ENCODE measurements around the gene RPS6KA5.
"Not testable (repeated sequence)": the region's sequence is repeated elsewhere in the genome, so short reads cannot be mapped to it uniquely, and the experiment has no call there.

The RPS6KA5 gene

DNA sequence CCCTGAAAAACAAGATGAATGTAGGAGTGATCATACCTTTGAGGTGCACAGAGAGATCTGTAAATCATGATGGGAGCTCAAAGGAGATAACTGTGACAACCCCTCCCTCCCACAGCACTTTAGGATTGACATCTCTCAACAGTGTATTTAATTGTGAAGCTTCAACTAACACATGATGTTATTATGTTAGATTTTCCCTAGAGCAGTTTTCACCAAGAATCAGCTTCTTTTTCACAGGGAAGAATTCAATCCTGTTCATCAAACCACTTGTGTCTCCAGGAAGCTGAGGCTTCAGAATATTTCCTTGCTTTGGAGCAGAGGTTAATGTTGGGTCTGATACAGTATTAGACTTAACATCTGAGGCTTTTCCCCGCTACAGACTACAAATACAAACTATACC is 11.8 kb downstream of the RPS6KA5 start:
- H3K4me1 Mint-ChIP-seq = peaks cover 47% of the 10 kb centered on the region
- no peaks in the 10 kb centered on the region for H3K27me3 Mint-ChIP-seq
- no peaks in the 10 kb centered on the region for H3K9me3 Mint-ChIP-seq
- no peak overlapping the region for H3K4me3 Mint-ChIP-seq
- ATAC-seq (no peak), DNase-seq (no peak)
- no peak overlapping the region for H3K27ac Mint-ChIP-seq

DNA sequence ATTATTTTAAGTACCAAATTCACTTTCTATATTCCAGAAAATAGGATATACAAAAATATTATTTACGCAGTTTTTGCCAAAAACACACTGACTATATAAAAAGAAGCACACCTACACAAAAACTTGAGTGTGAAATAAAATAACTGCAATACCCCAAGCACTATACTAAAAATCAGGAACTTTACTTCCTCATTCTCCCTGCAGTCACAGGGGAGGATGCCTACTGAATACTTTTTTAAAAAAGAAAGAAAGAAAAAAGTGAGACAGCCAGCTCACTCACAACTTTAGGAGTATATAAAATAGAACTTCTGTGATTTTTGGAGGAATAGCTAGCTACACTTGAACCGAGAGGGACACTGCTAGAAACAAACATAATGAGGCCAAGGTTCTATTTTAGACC is 12.2 kb downstream of the RPS6KA5 start:
- Mint-ChIP-seq H3K27me3 (no peaks in the 10 kb centered on the region), H3K4me1 (peaks cover 45% of the 10 kb centered on the region), H3K9me3 (no peaks in the 10 kb centered on the region), H3K4me3 (no peak overlapping the region), H3K27ac (no peak overlapping the region)
- no peak for ATAC-seq
- no peak for DNase-seq

DNA sequence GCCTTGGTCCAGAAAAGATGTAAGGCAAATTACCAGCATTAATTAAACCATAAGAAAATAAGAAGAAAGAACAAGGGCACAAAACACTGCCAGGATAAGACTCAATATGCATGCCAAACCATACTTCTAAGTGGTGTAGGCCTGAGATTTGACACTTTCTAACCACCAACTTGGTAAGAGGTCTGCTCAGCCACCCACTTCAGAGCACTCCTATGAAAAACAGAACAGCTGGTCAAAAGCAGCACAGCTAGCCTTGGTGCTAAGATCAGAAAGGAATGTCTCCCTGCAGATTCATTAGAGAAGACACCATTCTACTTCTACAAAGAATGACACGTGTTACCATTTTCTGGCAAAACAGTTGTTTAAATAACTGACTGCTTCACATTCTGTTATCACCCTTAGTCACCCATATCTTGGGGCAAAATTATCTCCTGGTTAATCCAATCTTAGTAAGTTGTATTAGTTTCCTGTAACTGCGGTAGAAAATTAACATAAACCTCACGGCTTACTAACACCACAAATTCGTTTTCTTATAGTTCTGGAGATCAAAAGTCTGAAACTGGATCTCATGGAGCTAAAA is 13.2 kb downstream of the RPS6KA5 start:
- peak in 1 of 2 donors; percentile 23 for DNase-seq
- peak; percentile 95 for ATAC-seq
- Mint-ChIP-seq H3K27me3 (no peaks in the 10 kb centered on the region), H3K4me1 (peaks cover 49% of the 10 kb centered on the region), H3K4me3 (peak overlapping the region in 1 of 2 donors; percentile 39), H3K27ac (no peak overlapping the region), H3K9me3 (no peaks in the 10 kb centered on the region)

DNA sequence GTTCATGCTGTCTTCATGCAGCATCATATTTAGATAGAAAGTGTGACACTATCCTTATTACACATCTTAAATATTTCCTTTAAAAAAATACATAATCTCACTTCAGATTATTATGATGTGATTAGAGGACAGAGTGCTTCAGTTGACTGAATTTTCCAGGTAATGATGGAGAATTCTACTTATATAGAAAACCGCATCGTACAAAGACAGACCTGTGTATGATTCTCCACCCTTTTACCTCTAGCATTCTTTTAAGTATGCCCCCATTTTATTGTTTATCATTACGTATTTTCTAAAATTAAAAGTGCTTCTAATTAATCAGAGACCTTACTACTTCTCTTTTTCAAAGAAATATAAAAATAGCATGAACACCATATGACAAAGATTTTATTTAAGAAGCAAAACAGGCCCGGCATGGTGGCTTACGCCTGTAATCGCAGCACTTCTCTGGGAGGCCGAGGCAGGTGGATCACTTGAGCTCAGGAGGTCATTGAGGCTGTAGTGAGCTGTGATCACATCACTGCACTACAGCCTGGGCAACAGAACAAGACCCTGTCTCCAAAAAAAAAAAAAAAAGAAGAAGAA is 13.9 kb downstream of the RPS6KA5 start:
- Mint-ChIP-seq H3K9me3 (no peaks in the 10 kb centered on the region), H3K4me1 (peaks cover 49% of the 10 kb centered on the region), H3K27ac (no peak overlapping the region), H3K27me3 (no peaks in the 10 kb centered on the region), H3K4me3 (no peak overlapping the region)
- ATAC-seq (no peak), DNase-seq (no peak)

DNA sequence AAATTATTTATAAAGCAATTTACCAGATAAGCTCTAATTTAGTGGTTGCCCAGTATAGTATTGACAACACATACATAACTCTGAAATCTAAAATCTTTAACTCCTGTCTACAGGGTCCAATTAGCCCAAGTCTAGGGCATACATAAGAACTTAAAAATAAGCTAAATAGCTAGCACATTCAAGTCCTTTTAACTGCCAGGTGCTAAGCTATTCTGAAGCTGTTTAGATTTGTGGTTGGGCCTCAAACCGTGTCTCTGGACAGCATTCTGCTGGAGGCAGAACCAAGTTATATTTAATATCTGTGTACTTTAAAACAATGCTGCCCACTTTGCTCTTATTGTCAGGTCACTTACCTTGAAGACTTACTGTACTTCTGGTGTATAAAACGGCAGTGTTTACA is 19.0 kb downstream of the RPS6KA5 start:
- DNase-seq = no peak
- no peaks in the 10 kb centered on the region for H3K27me3 Mint-ChIP-seq
- H3K9me3 Mint-ChIP-seq = peaks cover 0 to 4% of the 10 kb centered on the region in 2 donors
- no peak overlapping the region for H3K27ac Mint-ChIP-seq
- no peak overlapping the region for H3K4me3 Mint-ChIP-seq
- no peak for ATAC-seq
- peaks cover 46% of the 10 kb centered on the region for H3K4me1 Mint-ChIP-seq

DNA sequence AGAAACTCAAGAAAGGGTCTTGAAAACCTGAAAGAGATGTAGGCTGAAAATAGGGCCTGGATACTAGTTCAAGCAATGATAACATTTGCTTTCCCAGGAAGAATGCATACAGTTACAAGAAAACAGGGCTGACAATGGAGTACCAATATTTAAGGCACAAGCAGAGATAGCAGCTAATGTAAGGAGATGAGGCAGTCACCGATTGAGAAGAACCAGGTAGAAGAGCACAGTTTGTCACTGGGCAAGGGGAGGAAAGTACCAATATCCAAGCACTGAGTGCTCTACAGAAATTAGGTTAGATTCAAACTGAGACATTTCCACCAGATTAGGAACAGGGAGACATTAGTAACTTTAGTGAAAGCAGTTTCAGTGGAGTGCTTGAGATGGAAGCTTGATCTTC is 19.9 kb downstream of the RPS6KA5 start:
- ATAC-seq = no peak
- DNase-seq = no peak
- H3K27me3 Mint-ChIP-seq = no peaks in the 10 kb centered on the region
- peaks cover 49% of the 10 kb centered on the region for H3K4me1 Mint-ChIP-seq
- H3K4me3 Mint-ChIP-seq = no peak overlapping the region
- peaks cover 0 to 4% of the 10 kb centered on the region in 2 donors for H3K9me3 Mint-ChIP-seq
- H3K27ac Mint-ChIP-seq = no peak overlapping the region

DNA sequence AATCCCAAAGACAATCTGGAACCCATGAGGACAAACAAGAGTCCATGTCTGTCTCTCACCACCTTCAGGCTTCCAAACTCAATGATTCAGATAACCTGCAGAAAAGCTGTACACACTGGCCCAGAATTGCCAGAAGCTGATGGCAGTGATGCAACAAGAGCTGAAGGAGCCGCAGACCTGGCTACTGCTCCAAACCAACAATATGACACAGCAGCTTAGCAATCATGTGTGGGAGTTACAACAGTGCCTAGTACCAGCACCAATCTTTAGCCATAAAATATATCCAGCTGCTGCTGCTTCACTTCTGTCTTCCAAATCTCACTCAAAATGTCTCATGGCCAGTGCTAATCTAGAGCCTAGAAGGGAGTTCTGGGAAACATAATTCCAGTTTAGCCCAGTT is 22.0 kb downstream of the RPS6KA5 start:
- H3K27ac Mint-ChIP-seq = no peak overlapping the region
- no peaks in the 10 kb centered on the region for H3K27me3 Mint-ChIP-seq
- DNase-seq (no peak), ATAC-seq (peak; percentile 62)
- peaks cover 55% of the 10 kb centered on the region for H3K4me1 Mint-ChIP-seq
- peaks cover 0 to 4% of the 10 kb centered on the region in 2 donors for H3K9me3 Mint-ChIP-seq
- H3K4me3 Mint-ChIP-seq = no peak overlapping the region

DNA sequence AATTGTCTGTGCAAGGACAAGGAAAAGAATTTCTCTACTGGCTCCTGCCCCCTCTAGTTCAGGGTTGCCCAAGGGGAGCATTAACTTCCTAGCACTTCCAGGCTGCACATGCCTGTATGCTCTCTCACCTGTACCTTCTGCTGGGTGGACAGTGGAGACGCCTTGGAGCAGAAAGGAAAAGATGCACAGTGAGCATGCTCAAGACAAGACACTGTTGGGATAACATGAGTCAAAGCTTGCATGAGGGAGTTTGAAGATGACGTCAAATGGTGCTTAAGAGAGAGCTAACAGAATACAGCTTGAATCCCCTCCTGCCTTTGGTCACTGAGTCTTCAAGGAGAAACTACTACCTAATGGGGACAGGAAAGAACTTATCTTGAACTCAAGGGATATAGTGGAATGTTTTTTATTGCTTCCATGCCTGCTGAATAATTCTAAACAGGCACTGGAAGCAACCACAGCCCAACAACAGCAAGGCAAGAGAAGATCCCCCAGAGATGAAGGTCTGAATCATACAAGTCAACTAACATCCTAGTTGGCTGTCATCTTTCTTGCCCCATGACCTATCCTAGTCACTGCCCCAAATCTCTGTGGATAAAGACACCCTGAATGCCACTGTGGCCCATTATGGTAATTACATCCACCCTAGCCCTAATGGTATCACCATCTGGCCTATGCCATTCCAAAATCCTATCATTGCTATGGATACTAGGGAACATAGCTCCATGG is 23.5 kb downstream of the RPS6KA5 start:
- ATAC-seq = peak; percentile 44
- DNase-seq = no peak
- Mint-ChIP-seq H3K27ac (no peak overlapping the region), H3K9me3 (peaks cover 0 to 4% of the 10 kb centered on the region in 2 donors), H3K27me3 (no peaks in the 10 kb centered on the region), H3K4me1 (peaks cover 55% of the 10 kb centered on the region), H3K4me3 (no peak overlapping the region)

DNA sequence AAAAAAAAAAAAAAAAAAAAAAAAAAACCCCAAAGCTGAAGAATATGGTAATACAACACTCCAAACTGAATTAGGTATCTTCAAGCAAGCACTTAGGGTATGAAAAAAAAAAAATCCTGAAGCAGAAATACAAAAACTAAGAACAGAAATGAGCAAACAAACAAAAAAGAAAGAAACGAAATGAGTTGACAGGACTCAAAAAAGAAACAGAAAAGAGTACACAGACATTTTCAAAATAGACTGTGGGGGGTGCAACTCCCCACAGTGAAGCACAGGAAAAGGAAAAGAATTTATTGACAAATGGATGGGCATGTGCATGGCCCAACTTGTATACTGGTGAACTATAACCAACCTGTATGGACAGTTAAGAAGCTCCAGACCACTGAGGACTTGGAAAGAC is 24.6 kb downstream of the RPS6KA5 start:
- H3K27ac Mint-ChIP-seq = peak overlapping the region in 1 of 2 donors; percentile 62
- no peak for DNase-seq
- peak overlapping the region in 1 of 2 donors; percentile 41 for H3K4me3 Mint-ChIP-seq
- H3K4me1 Mint-ChIP-seq = peaks cover 64% of the 10 kb centered on the region
- H3K9me3 Mint-ChIP-seq = peaks cover 0 to 4% of the 10 kb centered on the region in 2 donors
- no peaks in the 10 kb centered on the region for H3K27me3 Mint-ChIP-seq
- peak; percentile 64 for ATAC-seq

DNA sequence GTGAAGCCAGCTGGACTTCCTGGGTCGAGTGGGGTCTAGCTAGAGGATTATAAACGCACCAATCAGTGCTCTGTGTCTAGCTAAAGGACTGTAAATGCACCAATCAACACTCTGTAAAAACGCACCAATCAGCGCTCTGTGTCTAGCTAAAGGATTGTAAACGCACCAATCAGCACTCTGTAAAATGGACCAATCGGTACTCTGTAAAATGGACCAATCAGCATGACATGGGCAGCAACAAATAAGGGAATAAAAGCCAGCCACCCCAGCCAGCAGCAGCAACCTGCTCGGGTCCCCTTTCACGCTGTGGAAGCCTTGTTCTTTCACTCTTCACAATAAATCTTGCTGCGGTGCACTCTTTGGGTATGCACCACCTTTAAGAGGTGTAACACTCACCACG is 26.1 kb downstream of the RPS6KA5 start:
- H3K27ac Mint-ChIP-seq, H3K27me3 Mint-ChIP-seq, H3K4me3 Mint-ChIP-seq, ATAC-seq, DNase-seq, H3K9me3 Mint-ChIP-seq: not testable (repeated sequence)
- peaks cover 79% of the 10 kb centered on the region for H3K4me1 Mint-ChIP-seq

DNA sequence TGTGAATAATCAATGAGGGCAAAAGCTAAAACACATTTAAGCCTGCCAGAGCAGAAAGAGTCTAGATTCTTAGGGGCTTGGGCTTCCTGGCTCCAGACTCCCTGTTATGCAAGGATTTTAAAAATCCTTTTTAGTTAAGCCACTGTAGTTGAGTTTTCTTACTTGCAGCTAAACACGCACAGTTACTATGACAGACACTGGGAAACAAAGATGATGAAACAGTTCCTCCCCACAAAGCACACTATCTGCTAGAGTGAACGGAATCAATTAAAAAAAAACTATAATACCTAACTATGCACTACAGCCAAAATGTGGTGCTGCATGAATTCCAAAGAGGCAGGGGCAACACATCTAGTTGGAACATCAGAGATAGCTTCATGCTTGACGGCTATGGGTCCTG is 28.2 kb downstream of the RPS6KA5 start:
- Mint-ChIP-seq H3K9me3 (no peaks in the 10 kb centered on the region), H3K4me3 (no peak overlapping the region), H3K27me3 (no peaks in the 10 kb centered on the region), H3K4me1 (peaks cover 76% of the 10 kb centered on the region), H3K27ac (no peak overlapping the region)
- no peak for DNase-seq
- ATAC-seq = no peak

DNA sequence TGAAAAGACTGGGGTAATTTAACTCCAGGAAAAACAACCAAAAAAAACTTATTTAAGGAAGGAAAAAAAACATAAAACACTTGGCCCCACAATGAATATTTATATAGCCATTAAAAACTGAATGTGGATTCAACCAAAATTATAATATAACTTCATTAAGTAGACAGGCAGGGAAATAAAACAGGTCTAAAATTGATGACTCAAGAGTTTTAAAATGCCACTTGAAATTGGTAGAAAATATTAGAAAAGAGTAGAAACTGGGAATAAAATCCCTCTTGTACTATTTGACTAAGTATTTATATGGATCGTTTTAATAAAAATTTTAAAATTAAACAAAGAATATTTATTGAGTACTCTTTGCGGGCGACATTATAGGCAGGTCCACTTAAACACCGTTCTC is 28.8 kb downstream of the RPS6KA5 start:
- Mint-ChIP-seq H3K27ac (no peak overlapping the region), H3K4me1 (peaks cover 76% of the 10 kb centered on the region), H3K9me3 (no peaks in the 10 kb centered on the region), H3K4me3 (no peak overlapping the region), H3K27me3 (no peaks in the 10 kb centered on the region)
- ATAC-seq (no peak), DNase-seq (no peak)

DNA sequence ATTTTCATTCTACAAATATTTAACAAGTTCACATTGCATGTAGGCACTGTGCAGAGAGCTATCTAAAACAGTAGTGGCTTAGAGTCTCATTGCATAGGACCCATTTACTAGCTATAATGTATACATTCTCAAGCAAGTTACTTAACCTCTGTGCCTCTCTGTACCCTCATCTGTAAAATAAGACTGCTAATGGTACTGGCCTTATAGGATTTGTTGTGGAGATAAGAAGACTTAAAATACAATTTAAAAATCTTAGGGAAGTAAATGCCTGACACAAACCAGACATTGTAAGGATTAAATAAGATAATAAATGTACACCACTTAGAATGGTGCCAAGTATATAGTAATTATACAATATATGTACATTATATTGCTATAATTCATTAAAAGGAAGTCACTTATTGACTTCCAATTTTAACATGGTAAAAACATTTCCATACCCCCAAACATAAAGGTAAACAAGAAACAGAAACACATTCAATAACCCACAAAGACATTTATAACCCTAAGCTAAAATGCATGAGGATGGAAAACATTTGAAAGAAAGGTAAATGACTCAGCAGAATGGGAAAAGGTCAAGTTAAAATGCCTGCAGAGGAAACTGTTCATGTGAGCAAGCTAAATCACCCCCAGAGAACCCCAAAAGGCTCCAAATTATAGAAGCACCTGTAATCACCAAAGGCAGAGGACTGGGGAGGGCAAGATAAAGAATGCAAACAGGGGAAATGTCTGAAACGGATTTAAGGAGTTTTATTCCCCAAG is 30.8 kb downstream of the RPS6KA5 start:
- ATAC-seq = no peak
- H3K4me3 Mint-ChIP-seq = peak overlapping the region; percentile 22 to 70

DNA sequence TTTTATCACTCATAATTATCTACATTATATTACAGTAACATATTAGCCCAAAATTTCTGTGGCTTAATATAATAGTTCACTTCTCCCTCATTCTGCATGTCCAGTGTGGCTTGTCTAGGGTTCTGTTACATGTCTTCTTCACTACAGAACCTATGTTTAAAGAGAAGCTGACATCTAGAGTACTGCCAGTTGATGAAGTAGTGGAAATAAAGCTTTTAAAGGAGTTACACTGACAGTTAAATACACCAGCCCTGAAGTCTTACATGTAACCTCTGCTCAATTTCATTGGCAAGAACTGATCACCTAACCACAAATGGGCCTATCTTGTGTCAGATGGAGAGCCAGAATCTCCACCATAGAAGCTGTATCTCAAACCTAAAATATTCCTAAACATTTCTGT is 32.9 kb downstream of the RPS6KA5 start:
- Mint-ChIP-seq H3K27ac (no peak overlapping the region), H3K27me3 (no peaks in the 10 kb centered on the region), H3K9me3 (no peaks in the 10 kb centered on the region), H3K4me3 (no peak overlapping the region), H3K4me1 (peaks cover 85% of the 10 kb centered on the region)
- ATAC-seq = no peak
- no peak for DNase-seq

More for the DNA sequence above, 30.8 kb downstream of the RPS6KA5 start:
- peak overlapping the region in 1 of 2 donors; percentile 93 for H3K27ac Mint-ChIP-seq
- no peaks in the 10 kb centered on the region for H3K27me3 Mint-ChIP-seq
- DNase-seq = no peak
- no peaks in the 10 kb centered on the region for H3K9me3 Mint-ChIP-seq
- peaks cover 74% of the 10 kb centered on the region for H3K4me1 Mint-ChIP-seq

DNA sequence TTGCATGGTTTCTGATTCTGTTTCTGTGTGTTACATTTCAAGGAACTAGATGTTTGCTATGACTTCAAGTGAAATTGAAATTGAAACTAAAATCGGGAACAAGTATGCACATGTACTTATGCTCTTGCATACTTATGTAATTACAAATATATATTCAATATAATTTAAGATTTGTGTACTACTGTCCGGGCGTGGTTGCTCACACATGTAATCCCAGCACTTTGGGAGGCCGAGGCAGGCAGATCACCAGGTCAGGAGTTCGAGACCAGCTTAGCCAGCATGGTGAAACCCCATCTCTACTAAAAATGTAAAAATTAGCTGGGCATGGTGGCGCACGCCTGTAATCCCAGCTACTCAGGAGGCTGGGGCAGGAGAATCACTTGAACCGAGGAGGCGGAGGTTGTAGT is 37.8 kb downstream of the RPS6KA5 start:
- ATAC-seq (peak; percentile 95), DNase-seq (peak; percentile 13 to 41)
- peaks cover 74% of the 10 kb centered on the region for H3K4me1 Mint-ChIP-seq

More for the DNA sequence above, 37.8 kb downstream of the RPS6KA5 start:
- not testable (repeated sequence) for H3K27me3 Mint-ChIP-seq, H3K9me3 Mint-ChIP-seq
- H3K4me3 Mint-ChIP-seq = peak overlapping the region; percentile 61 to 63
- peak overlapping the region; percentile 77 to 98 for H3K27ac Mint-ChIP-seq
